Karpas-422 (cell line): ENCODE results near the gene PDZD2. TPM values are rescaled to one million over a fixed set of nuclear protein-coding genes. Genes with fewer than 3 reads are reported as not detected.

Experiments used
- DNase-seq: peaks from one replicate; pipeline ENCODE4 v3.0.0-alpha.2; 2015
- H2AFZ ChIP-seq: fragments of 200-600 bp; sonication (generic); 2 replicates; pipeline ENCODE4 v1.6.1; 2014; ENCODE audit warnings: antibody characterized with exemption, low read length, mixed read lengths
- H3K27ac ChIP-seq: fragments of 200-600 bp; sonication (generic); 2 replicates; pipeline ENCODE4 v1.5.1; 2014; ENCODE audit warnings: mild to moderate bottlenecking, low read length, moderate library complexity
- H3K27me3 ChIP-seq: fragments of 200-600 bp; sonication (generic); 2 replicates; pipeline ENCODE4 v1.6.1; 2014; ENCODE audit warnings: low read length, mixed read lengths
- H3K36me3 ChIP-seq: fragments of 200-600 bp; sonication (generic); 2 replicates; pipeline ENCODE4 v1.6.1; 2014; ENCODE audit warnings: low read length, mixed read lengths; ENCODE audit not compliant: insufficient read depth
- H3K4me1 ChIP-seq: fragments of 200-600 bp; sonication (generic); 2 replicates; pipeline ENCODE4 v1.6.1; 2014; ENCODE audit warnings: mild to moderate bottlenecking, low read length, mixed read lengths
- H3K4me2 ChIP-seq: fragments of 200-600 bp; sonication (generic); 2 replicates; pipeline ENCODE4 v1.6.1; 2014; ENCODE audit warnings: low read length, low read depth, mild to moderate bottlenecking; ENCODE audit not compliant: poor library complexity, severe bottlenecking
- H3K4me3 ChIP-seq: fragments of 200-600 bp; sonication (generic); 2 replicates; pipeline ENCODE4 v1.5.1; 2014; ENCODE audit warnings: mild to moderate bottlenecking, antibody characterized with exemption, low read length, mixed read lengths
- H3K79me2 ChIP-seq: fragments of 200-600 bp; sonication (generic); 2 replicates; pipeline ENCODE4 v1.6.1; 2014; ENCODE audit warnings: mild to moderate bottlenecking, low read length, mixed read lengths
- H3K9ac ChIP-seq: fragments of 200-600 bp; sonication (generic); 2 replicates; pipeline ENCODE4 v1.6.0; 2014; ENCODE audit warnings: low read length
- H3K9me2 ChIP-seq: fragments of 200-600 bp; sonication (generic), shearing (Covaris generic); replicated peaks from 2 replicates; pipeline ENCODE4 v1.6.0; 2014; ENCODE audit warnings: mild to moderate bottlenecking, low read length, moderate library complexity; ENCODE audit not compliant: insufficient read depth
- H3K9me3 ChIP-seq: fragments of 300-700, 200-600 bp; sonication (generic); 2 replicates; pipeline ENCODE4 v1.6.1; 2014; ENCODE audit warnings: low read length, mixed read lengths
- H4K20me1 ChIP-seq: fragments of 200-600 bp; sonication (generic); 2 replicates; pipeline ENCODE4 v1.6.1; 2014; ENCODE audit warnings: mild to moderate bottlenecking, antibody characterized with exemption, low read length, low read depth; ENCODE audit not compliant: insufficient read depth
- total RNA-seq: library from RNA; depleted of rRNA; stranded (reverse); fragments of >200 nt; shearing (Covaris generic); gene quantifications from 2 replicates; pipeline ENCODE4 v1.2.3, GENCODE V29; 2014; ENCODE audit warnings: low replicate concordance

Gene PDZD2
- total RNA-seq, 1 experiment from 2014 or later, result not detected

DNA sequence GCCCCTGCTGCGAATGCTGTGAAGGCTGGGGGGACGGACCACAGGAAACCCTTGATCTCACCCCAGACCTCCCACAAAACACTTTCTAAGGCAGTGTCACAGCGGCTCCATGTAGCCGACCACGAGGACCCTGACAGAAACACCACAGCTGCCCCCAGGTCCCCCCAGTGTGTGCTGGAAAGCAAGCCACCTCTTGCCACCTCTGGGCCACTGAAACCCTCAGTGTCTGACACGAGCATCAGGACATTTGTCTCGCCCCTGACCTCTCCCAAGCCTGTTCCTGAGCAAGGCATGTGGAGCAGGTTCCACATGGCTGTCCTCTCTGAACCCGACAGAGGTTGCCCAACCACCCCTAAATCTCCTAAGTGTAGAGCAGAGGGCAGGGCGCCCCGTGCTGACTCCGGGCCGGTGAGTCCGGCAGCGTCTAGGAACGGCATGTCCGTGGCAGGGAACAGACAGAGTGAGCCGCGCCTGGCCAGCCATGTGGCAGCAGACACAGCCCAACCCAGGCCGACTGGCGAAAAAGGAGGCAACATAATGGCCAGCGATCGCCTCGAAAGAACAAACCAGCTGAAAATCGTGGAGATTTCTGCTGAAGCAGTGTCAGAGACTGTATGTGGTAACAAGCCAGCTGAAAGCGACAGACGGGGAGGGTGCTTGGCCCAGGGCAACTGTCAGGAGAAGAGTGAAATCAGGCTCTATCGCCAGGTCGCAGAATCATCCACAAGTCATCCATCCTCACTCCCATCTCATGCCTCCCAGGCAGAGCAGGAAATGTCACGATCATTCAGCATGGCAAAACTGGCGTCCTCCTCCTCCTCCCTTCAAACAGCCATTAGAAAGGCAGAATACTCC lies 450.4 kb downstream of the PDZD2 start:
- no peak overlapping the region for H2AFZ ChIP-seq
- no peak overlapping the region for H3K4me2 ChIP-seq
- no peak for DNase-seq
- H3K27me3 ChIP-seq, result no peaks in the 10 kb centered on the region
- H3K27ac ChIP-seq, result no peak overlapping the region
- no peaks in the 10 kb centered on the region for H3K9me2 ChIP-seq
- no peaks in the 10 kb centered on the region for H3K9me3 ChIP-seq
- no peak overlapping the region for H3K9ac ChIP-seq
- no peaks in the 10 kb centered on the region for H4K20me1 ChIP-seq
- no peaks in the 10 kb centered on the region for H3K4me1 ChIP-seq
- no peak overlapping the region for H3K4me3 ChIP-seq
- no peaks in the 10 kb centered on the region for H3K36me3 ChIP-seq
- H3K79me2 ChIP-seq, result no peaks in the 10 kb centered on the region

DNA sequence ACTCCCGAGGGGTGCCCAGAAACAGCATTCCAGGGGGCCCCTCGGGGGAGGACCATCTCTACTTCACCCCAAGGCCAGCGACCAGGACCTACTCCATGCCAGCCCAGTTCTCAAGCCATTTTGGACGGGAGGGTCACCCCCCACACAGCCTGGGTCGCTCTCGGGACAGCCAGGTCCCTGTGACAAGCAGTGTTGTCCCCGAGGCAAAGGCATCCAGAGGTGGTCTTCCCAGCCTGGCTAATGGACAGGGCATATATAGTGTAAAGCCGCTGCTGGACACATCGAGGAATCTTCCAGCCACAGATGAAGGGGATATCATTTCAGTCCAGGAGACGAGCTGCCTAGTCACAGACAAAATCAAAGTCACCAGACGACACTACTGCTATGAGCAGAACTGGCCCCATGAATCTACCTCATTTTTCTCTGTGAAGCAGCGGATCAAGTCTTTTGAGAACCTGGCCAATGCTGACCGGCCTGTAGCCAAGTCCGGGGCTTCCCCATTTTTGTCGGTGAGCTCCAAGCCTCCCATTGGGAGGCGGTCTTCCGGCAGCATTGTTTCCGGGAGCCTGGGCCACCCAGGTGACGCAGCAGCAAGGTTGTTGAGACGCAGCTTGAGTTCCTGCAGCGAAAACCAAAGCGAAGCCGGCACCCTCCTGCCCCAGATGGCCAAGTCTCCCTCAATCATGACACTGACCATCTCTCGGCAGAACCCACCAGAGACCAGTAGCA lies 451.3 kb downstream of the PDZD2 start:
- Histone ChIP-seq H3K4me2 (no peak overlapping the region), H3K9me2 (no peaks in the 10 kb centered on the region), H3K27ac (no peak overlapping the region), H2AFZ (no peak overlapping the region), H4K20me1 (no peaks in the 10 kb centered on the region), H3K4me3 (no peak overlapping the region), H3K36me3 (no peaks in the 10 kb centered on the region), H3K27me3 (no peaks in the 10 kb centered on the region), H3K9me3 (no peaks in the 10 kb centered on the region), H3K79me2 (no peaks in the 10 kb centered on the region), H3K9ac (no peak overlapping the region), H3K4me1 (no peaks in the 10 kb centered on the region)
- DNase-seq, result no peak

DNA sequence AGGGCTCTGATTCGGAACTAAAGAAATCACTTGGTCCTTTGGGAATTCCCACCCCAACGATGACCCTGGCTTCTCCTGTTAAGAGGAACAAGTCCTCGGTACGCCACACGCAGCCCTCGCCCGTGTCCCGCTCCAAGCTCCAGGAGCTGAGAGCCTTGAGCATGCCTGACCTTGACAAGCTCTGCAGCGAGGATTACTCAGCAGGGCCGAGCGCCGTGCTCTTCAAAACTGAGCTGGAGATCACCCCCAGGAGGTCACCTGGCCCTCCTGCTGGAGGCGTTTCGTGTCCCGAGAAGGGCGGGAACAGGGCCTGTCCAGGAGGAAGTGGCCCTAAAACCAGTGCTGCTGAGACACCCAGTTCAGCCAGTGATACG lies 451.8 kb downstream of the PDZD2 start:
- Histone ChIP-seq H3K36me3 (no peaks in the 10 kb centered on the region), H3K9me3 (no peaks in the 10 kb centered on the region), H3K9ac (no peak overlapping the region), H3K9me2 (no peaks in the 10 kb centered on the region), H3K4me1 (no peaks in the 10 kb centered on the region), H3K4me3 (no peak overlapping the region), H2AFZ (no peak overlapping the region), H4K20me1 (no peaks in the 10 kb centered on the region), H3K79me2 (no peaks in the 10 kb centered on the region), H3K27ac (no peak overlapping the region), H3K27me3 (no peaks in the 10 kb centered on the region), H3K4me2 (no peak overlapping the region)
- DNase-seq, result no peak

DNA sequence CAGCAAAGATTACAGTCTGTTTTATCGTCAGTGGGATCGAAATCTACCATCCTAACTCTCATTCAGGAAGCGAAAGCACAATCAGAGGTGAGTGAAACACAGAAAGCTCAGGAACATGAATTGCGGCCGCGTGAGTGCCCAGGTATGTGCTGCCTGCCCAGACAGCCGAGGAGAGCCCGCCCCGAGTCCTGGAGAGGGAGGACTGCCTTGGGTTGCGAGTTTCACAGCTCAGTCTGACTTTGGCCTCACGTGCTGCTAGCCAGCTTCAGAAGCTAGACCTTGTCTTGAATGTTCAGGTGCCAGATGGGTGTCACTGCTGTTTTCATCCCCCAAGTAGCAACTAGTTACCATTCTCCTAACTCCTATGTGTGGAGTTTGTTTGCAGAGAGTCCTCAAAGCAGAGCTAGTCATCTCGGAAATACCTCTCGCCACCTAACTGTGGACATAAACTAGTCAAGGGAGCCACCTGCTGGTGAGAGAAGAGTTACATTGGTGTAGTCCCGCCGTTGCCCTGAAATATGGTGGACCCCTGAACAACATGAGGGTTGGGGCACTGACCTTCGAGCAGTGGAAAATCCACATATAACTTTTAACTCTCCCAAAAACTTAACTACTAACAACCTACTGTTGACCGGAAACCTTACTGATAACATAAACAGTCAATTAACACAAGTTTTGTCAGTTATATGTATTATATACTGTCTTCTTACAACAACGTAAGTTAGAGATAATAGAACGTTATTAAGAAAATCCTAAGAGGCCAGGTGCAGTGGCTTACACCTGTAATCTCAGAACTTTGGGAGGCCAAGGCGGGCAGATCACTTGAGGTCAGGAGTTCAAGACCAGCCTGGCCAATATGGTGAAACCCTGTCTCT lies 454.2 kb downstream of the PDZD2 start:
- Histone ChIP-seq H3K9me3 (no peaks in the 10 kb centered on the region), H3K79me2 (no peaks in the 10 kb centered on the region), H3K4me1 (no peaks in the 10 kb centered on the region), H3K27me3 (no peaks in the 10 kb centered on the region), H4K20me1 (no peaks in the 10 kb centered on the region), H3K4me3 (no peak overlapping the region), H2AFZ (no peak overlapping the region), H3K27ac (no peak overlapping the region), H3K36me3 (no peaks in the 10 kb centered on the region), H3K9ac (no peak overlapping the region), H3K9me2 (no peaks in the 10 kb centered on the region), H3K4me2 (no peak overlapping the region)
- DNase-seq, result peak; percentile 91

GRCh38 chr5:32094691-32095090 lies 455.8 kb downstream of the PDZD2 start:
- Histone ChIP-seq H3K79me2 (no peaks in the 10 kb centered on the region), H3K27me3 (no peaks in the 10 kb centered on the region), H2AFZ (no peak overlapping the region), H3K9me3 (no peaks in the 10 kb centered on the region), H4K20me1 (no peaks in the 10 kb centered on the region), H3K4me3 (no peak overlapping the region), H3K27ac (no peak overlapping the region), H3K4me2 (no peak overlapping the region), H3K36me3 (no peaks in the 10 kb centered on the region), H3K4me1 (no peaks in the 10 kb centered on the region), H3K9ac (no peak overlapping the region), H3K9me2 (no peaks in the 10 kb centered on the region)
- no peak for DNase-seq

- no peak overlapping the region for H3K4me3 ChIP-seq
These were observed 456.3 kb downstream of the PDZD2 start for GRCh38 chr5:32095261-32095671.

DNA sequence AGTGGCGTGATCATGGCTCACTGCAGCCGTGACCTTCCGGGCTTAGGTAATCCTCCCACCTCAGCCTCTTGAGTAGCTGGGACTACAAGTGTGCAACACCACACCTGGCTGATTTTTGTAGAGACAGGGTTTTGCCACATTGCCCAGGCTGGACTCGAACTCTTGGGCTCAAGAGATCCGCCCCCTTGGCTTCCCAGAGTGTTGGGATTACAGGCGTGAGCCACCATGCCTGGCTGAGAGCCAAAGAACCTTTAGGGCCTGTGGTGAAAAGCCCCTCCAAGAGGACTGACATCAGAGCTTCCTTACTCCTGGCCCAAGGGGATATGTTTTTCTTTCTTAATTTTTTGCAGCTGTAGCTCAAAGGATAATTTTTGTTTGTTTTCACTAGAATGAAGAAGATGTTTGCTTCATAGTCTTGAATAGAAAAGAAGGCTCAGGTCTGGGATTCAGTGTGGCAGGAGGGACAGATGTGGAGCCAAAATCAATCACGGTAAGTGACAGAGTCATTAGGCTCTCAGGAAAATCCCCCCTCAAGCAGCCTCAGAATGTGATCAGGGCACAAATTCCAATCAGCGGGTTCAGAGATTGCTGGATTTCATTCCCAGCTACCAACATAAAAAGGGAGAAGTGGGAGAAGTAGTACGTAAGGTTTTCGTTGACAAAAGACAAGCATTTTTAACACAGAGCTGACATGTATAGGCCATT lies 458.1 kb downstream of the PDZD2 start:
- DNase-seq, result no peak
- Histone ChIP-seq H3K27me3 (no peaks in the 10 kb centered on the region), H3K4me3 (no peak overlapping the region), H3K4me1 (no peaks in the 10 kb centered on the region), H4K20me1 (no peaks in the 10 kb centered on the region), H3K9me2 (no peaks in the 10 kb centered on the region), H3K79me2 (no peaks in the 10 kb centered on the region), H3K4me2 (no peak overlapping the region), H3K9me3 (no peaks in the 10 kb centered on the region), H3K27ac (no peak overlapping the region), H3K9ac (no peak overlapping the region), H2AFZ (no peak overlapping the region), H3K36me3 (peaks cover 4% of the 10 kb centered on the region; the same call in 1 of the 2 replicates)

More at GRCh38 chr5:32095261-32095671, 456.3 kb downstream of the PDZD2 start:
- no peak for DNase-seq
- H3K4me1 ChIP-seq, result no peaks in the 10 kb centered on the region
- H3K9ac ChIP-seq, result no peak overlapping the region
- no peaks in the 10 kb centered on the region for H3K27me3 ChIP-seq
- no peak overlapping the region for H3K4me2 ChIP-seq
- no peaks in the 10 kb centered on the region for H3K36me3 ChIP-seq
- H3K79me2 ChIP-seq, result no peaks in the 10 kb centered on the region
- H3K27ac ChIP-seq, result no peak overlapping the region
- no peaks in the 10 kb centered on the region for H3K9me3 ChIP-seq
- no peaks in the 10 kb centered on the region for H4K20me1 ChIP-seq
- no peaks in the 10 kb centered on the region for H3K9me2 ChIP-seq
- H2AFZ ChIP-seq, result no peak overlapping the region
